Psoas muscle (tissue), 8 donors: ENCODE results near the gene PRKN. TPM values are rescaled to one million over a fixed set of nuclear protein-coding genes. Genes with fewer than 3 reads are reported as not detected.

Experiments used
- ATAC-seq, 4 donors: fragments of 200-7000 bp; cut with Tn5 transposase; one replicate each; pipeline ENCODE4 v1.9.1; 2020; ENCODE audit warnings: moderate library complexity in 3 of 4, mild to moderate bottlenecking in 2 of 4
- DNase-seq, 2 donors: peaks; one replicate each; pipeline ENCODE4 v3.0.0-alpha.2; 2020
- H3K27ac ChIP-seq: fragments of 200-600 bp; one replicate; pipeline ENCODE4 v1.8.0; 2022
- H3K27me3 ChIP-seq, 3 donors: fragments of 200-600 bp in 1 of 3; one replicate each; pipeline versions ENCODE4 v1.6.1 to v1.8.0; 2013 to 2022; ENCODE audit warnings: low read length in 2 of 3, mild to moderate bottlenecking in 2 of 3, moderate library complexity in 1 of 3; ENCODE audit not compliant: insufficient read depth in 3 of 3
- H3K36me3 ChIP-seq, 2 donors: fragments of 200-600 bp in 1 of 2; one replicate each; pipeline versions ENCODE4 v1.6.1 to v1.8.0; 2013 to 2022; ENCODE audit warnings: low read depth in 1 of 2, mild to moderate bottlenecking in 1 of 2, moderate library complexity in 1 of 2; ENCODE audit not compliant: insufficient read depth in 1 of 2
- H3K4me1 ChIP-seq: fragments of 200-600 bp; one replicate; pipeline ENCODE4 v1.8.0; 2022
- H3K4me3 ChIP-seq: fragments of 200-600 bp; one replicate; pipeline ENCODE4 v1.8.0; 2022; ENCODE audit warnings: mild to moderate bottlenecking
- H3K9me3 ChIP-seq: fragments of 200-600 bp; one replicate; pipeline ENCODE4 v1.8.0; 2022
- CTCF ChIP-seq: fragments of 200-600 bp; IDR thresholded peaks from one replicate; pipeline ENCODE4 v1.8.0; 2022; ENCODE audit warnings: antibody characterized with exemption
- WGBS, 3 donors: extraction: QIAGEN DNeasy Blood & Tissue Kit; methylation state at CpG; one replicate each; pipeline versions ENCODE4 v1.1.6 to v1.1.7; 2013; 5-methylcytosine and 5-hydroxymethylcytosine counted together
- intact Hi-C, 2 donors: fragments of 100-400 bp; cut with DNase I; formaldehyde crosslinking; loops; one replicate each; pipeline versions ENCODE4 v1.11.0 to v1.14.2; 2022
- polyA plus RNA-seq, 3 donors: library from polyadenylated mRNA; stranded (reverse); fragments of 200-250 nt; gene quantifications; one replicate each; pipeline ENCODE4 v1.2.3, GENCODE V29; 2013
- total RNA-seq, 4 donors: library from RNA; stranded (reverse); fragmentation: NEBNext Ultra II Directional in 2 of 4; extraction: Animal tissue kit (Norgen Biotek cat#: 25700) in 2 of 4; gene quantifications; one replicate each; pipeline versions ENCODE4 v1.2.1 to v1.2.4, GENCODE V29; 2021 to 2023
- donor health status: healthy with polysubstance abuse.
- donor health status: DM: no; HTN: no; CAD: no; lungs with moderate emphysema.
- donor health status: Bipolar disorder and iron deficiency.
- donor health status: healthy.
- donor health status: DM: yes; HTN: yes; CAD: no.
- donor health status: DM: no; HTN: no; CAD: no.
- donor health status: DM: no; HTN: no; CAD: no.
- donor health status: DM: yes; HTN: yes; CAD: no.

PRKN gene
- total and polyA plus RNA-seq, 7 donors: 1.5 to 19.5 (median 11.7) TPM

- intact Hi-C loops: no loop called here
- ATAC-seq (no peak), DNase-seq (no peak)
- H3K27ac ChIP-seq: no peak overlapping the region
- no peak for TF ChIP-seq CTCF
- no peaks in the 10 kb centered on the region for H3K4me1 ChIP-seq
- H3K36me3 ChIP-seq: no peaks in the 10 kb centered on the region
- WGBS, 3 donors: 81 to 83% (median 81%) methylated on average over 7 of the region's 7 CpGs
- no peaks in the 10 kb centered on the region for H3K27me3 ChIP-seq
- no peaks in the 10 kb centered on the region for H3K9me3 ChIP-seq
- no peak overlapping the region for H3K4me3 ChIP-seq
Measured at GRCh38 chr6:162029873-162030576, 697.5 kb downstream of the PRKN start.

- H3K4me3 ChIP-seq: no peak overlapping the region
- H3K27me3 ChIP-seq: no peaks in the 10 kb centered on the region
- H3K36me3 ChIP-seq: no peaks in the 10 kb centered on the region
- DNase-seq (no peak), ATAC-seq (no peak)
- 83 to 87% (median 85%) methylated on average over 4 of the region's 4 CpGs for WGBS, 3 donors
- intact Hi-C loops: no loop called here
- no peaks in the 10 kb centered on the region for H3K9me3 ChIP-seq
- TF ChIP-seq CTCF: no peak
- H3K4me1 ChIP-seq: no peaks in the 10 kb centered on the region
- H3K27ac ChIP-seq: no peak overlapping the region
Measured at GRCh38 chr6:162026843-162027242, 700.7 kb downstream of the PRKN start.

GRCh38 chr6:162026031-162026430, 701.5 kb downstream of the PRKN start:
- intact Hi-C loops: no loop called here
- TF ChIP-seq CTCF: no peak
- Histone ChIP-seq H3K4me3 (no peak overlapping the region), H3K27me3 (no peaks in the 10 kb centered on the region), H3K9me3 (no peaks in the 10 kb centered on the region), H3K4me1 (no peaks in the 10 kb centered on the region), H3K36me3 (no peaks in the 10 kb centered on the region), H3K27ac (no peak overlapping the region)
- DNase-seq (no peak), ATAC-seq (no peak)
- 92 to 95% (median 94%) methylated on average over 8 of the region's 8 CpGs for WGBS, 3 donors

- no peak overlapping the region for H3K4me3 ChIP-seq
- TF ChIP-seq CTCF: no peak
- ATAC-seq: no peak
- no peak overlapping the region for H3K27ac ChIP-seq
- H3K4me1 ChIP-seq: no peaks in the 10 kb centered on the region
- 55 to 58% (median 57%) methylated on average over 6 of the region's 6 CpGs for WGBS, 3 donors
- H3K36me3 ChIP-seq: no peaks in the 10 kb centered on the region
- H3K9me3 ChIP-seq: no peaks in the 10 kb centered on the region
- DNase-seq: no peak
- intact Hi-C loops: no loop called here
- H3K27me3 ChIP-seq: no peaks in the 10 kb centered on the region
Measured at GRCh38 chr6:162019349-162019748, 708.2 kb downstream of the PRKN start.

GRCh38 chr6:162017536-162017935, 710.0 kb downstream of the PRKN start:
- Histone ChIP-seq H3K4me3 (no peak overlapping the region), H3K27me3 (no peaks in the 10 kb centered on the region), H3K4me1 (no peaks in the 10 kb centered on the region), H3K27ac (no peak overlapping the region), H3K9me3 (no peaks in the 10 kb centered on the region), H3K36me3 (no peaks in the 10 kb centered on the region)
- ATAC-seq (no peak), DNase-seq (no peak)
- intact Hi-C loops: no loop called here
- TF ChIP-seq CTCF: no peak
- 70 to 79% (median 75%) methylated on average over 5 of the region's 5 CpGs for WGBS, 3 donors
